HG03025 (cell line): ENCODE measurements around the gene DPP7.
A peak's percentile ranks its signal among the peaks of the same experiment; 100 is the strongest.

Experiments used
- ATAC-seq: cut with Tn5 transposase; IDR thresholded peaks from one replicate; pipeline ENCODE4 v1.9.1; 2021; ENCODE audit warnings: mild to moderate bottlenecking, moderate library complexity; ENCODE audit not compliant: unreplicated experiment, low FRiP score

The DPP7 gene

DNA sequence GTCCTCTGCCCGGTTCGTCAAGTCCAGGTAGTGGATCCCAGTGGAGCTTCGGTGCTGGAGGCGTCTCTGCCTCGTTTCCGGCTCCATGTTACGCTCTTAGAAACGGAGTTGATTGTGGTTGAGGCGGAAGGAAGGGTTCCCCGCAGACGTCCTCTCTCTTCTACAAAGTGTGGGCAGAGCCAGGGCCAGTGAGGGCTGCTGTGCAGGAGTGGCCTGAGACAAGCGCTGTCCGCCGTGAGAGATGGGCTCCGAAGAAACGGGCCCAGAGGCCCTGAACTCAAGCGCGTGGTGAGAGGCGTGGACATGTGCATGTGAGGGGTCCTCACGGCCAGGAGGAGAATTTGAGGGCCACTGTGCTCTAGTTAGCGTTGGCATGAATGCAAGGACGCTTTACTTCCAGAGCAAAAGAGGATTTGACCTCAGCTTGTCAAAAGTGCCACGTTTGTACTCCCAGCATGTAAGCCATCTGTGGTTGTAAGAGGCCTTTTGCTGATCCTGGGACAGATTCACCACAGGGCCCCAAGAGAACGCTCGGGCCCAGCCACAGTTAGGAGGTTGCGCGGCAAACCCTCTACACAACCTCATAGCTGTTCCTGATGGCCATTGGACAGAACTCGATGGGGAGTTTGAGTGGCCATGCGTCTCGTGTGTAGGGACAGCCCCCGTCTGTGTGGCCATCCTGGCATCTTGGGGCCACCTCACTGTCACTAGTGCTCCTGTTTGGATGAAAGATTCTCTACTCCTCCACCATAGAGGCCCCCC lies 17.6 kb downstream of the DPP7 start:
- ATAC-seq: no peak

GRCh38 chr9:137095664-137096517 lies 18.6 kb downstream of the DPP7 start:
- peak; percentile 58 for ATAC-seq

- no peak for ATAC-seq
Observed at GRCh38 chr9:137089232-137089947, 25.1 kb downstream of the DPP7 start.

GRCh38 chr9:137088121-137088520 lies 26.4 kb downstream of the DPP7 start:
- no peak for ATAC-seq

GRCh38 chr9:137087409-137087925 lies 27.1 kb downstream of the DPP7 start:
- ATAC-seq: peak; percentile 0

GRCh38 chr9:137086531-137087408 lies 27.8 kb downstream of the DPP7 start, which contains the start of gene MAN1B1:
Gene MAN1B1, plus strand, starts transcription at chr9:137086985. Its CDS starts 15 bp downstream, at chr9:137087000.
- peak; percentile 85 for ATAC-seq

- peak; percentile 7 for ATAC-seq
Observed at GRCh38 chr9:137085920-137086530, 28.5 kb downstream of the DPP7 start.

- no peak for ATAC-seq
Observed at GRCh38 chr9:137084526-137084925, 30.0 kb downstream of the DPP7 start.

- no peak for ATAC-seq
Observed at GRCh38 chr9:137083394-137084004, 31.0 kb downstream of the DPP7 start.

GRCh38 chr9:137082925-137083290 lies 31.6 kb downstream of the DPP7 start:
- ATAC-seq: no peak

GRCh38 chr9:137082222-137082924 lies 32.2 kb downstream of the DPP7 start:
- no peak for ATAC-seq

- ATAC-seq: no peak
Observed at GRCh38 chr9:137080260-137081122, 34.0 kb downstream of the DPP7 start.

DNA sequence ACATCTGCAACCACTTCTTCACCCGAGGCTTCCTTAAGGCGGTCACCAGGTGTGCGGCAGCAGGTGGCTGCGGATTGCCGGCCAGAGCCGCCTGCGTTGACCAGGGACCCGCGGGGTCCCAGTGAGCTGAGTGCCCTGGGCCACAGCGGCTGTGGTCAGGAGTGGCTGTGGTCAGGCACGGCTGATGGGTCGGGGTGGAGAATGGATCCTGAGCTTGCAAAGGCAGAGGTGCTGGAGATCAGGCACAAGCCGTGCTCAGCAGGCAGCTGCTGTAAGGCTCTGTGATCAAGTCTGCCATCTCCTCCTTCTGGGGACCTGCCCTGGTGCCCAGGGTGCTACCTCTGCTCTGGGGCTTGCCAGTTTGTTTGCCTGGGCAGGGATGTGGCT lies 35.1 kb downstream of the DPP7 start:
- no peak for ATAC-seq

GRCh38 chr9:137078701-137079400 lies 35.7 kb downstream of the DPP7 start:
- ATAC-seq: no peak

GRCh38 chr9:137077758-137078693 lies 36.5 kb downstream of the DPP7 start:
- ATAC-seq: peak; percentile 12
